Activated CD4-positive, CD25-positive, alpha-beta regulatory T cell (primary cell): Measurements from ENCODE around the gene DBNDD1.
"Not testable (repeated sequence)": the region's sequence is repeated elsewhere in the genome, so short reads cannot be mapped to it uniquely, and the experiment has no call there.

Experiments
- DNase-seq, 4 experiments: peaks; one replicate each; lab custom pipeline; 2025; lab: John Stamatoyannopoulos, UW

DBNDD1 gene, protein sequence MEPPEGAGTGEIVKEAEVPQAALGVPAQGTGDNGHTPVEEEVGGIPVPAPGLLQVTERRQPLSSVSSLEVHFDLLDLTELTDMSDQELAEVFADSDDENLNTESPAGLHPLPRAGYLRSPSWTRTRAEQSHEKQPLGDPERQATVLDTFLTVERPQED

DNA sequence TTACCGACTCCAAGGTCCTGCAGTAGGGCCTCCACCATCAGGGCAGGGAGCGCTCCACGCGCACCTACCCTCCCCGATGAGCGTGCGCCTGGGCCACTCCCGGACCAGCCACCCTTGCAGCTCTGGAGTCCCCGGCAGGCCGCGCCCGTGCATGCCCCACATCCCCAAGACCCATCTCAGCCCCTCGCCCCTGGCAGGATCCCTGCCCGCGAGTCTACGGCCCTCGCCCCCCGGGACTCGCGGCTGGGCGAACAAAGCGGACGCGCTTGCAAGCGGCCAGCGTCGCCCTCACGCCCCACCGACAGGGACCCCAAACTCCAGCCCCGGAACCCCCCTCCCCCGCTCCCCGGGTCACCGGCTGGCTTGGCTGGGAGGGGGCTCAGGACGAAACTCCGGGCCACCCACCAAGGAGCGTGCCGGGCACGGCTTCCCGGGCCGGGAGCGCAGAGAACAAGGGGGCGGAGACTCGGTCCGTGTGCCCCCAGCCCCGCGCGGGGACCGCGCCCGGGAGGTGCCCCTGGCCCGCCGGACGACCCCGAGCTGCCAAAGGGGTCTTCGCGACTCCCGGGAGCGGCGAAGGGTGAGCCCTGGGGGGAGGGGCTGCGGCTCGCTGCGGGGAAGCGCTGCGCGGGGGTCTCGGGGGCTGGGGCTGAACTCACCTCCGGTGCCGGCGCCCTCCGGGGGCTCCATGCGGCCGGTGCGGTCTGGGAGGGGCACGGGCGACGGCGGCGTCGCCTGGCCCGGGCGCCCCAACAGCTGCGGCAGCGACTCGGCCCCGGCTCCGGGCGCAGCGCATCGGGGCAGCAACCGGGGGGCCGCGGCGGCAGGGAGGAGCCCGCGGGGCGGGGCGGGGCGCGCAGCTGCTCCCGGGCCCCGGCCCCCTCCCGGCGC, at the start of gene DBNDD1:
DBNDD1 (minus strand) TSS at position 805 of the 891 bp plus-strand sequence; CDS start at position 690, 115 bp downstream.
- DNase-seq: no peak

DNA sequence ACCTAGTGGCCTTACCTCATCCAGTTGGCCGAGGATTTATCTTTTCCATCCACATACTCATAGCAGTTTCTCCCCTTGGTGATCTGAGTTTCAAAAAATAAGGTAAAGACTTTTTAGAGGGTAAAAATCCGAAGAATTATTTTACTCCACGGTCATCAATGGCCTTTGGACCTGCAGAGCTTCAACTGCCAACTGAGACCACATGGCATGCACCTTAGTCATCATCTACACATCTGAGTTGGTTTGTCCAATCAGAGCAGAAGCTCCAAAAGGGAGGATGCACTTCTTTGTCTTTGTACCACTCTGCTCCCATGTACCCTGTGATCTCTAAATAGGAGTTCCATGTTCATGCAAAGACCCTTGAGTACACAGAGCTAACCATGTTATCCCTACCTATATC, 42.2 kb upstream of the DBNDD1 start:
- DNase-seq: no peak

DNA sequence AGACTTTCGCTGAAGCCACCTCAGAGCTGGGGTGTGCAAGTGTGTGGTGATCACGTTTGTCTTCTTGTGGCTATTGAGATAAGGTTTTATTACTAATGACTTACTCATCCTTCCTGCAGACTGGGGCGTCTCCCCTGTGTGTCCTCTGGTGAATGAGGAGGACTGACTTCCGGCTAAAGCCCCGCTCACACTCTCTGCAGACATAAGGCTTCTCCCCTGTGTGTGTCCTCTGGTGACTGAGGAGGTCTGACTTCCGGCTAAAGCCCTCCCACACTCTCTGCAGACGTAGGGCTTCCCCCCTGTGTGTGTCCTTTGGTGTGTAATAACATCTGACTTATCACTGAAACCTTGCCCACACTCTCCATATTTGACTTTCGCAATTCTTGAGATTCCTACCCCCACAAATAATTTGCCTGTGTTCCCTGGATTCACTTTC, 38.5 kb upstream of the DBNDD1 start:
- DNase-seq: no peak

DNA sequence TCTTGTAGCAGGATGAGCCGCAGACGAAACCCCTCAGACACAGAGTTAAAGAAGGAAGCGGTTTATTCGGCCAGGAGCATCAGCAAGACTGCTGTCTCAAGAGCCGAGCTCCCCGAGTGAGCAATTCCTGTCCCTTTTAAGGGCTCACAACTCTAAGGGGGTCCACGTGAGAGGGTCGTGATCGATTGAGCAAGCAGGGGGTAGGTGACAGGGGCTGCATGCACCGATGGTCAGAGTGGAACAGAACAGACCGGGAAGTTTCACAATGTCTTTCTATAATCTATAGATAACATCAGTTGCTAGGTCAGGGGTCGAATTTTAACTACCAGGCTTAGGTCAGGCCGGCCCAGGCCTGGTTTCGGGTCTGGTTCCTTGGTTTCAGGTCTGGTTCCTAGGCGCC, 37.3 kb upstream of the DBNDD1 start:
- DNase-seq: not testable (repeated sequence)

DNA sequence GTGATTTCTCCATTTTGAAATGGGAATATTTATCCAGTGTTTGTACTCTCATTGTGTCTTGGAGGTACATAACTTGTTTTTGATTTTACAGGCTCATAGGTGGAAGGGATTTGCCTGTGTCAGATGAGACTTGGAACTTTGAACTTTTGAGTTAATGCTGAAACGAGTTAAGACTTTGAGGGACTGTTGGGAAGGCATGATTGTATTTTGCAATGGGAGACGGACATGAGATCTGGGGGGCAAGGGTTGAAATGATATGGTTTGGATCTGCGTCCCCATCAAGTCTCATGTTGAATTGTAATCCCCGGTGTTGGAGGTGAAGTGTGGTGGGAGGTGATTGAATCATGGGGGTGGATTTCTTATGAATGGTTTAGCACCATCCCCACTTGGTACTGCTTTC, 36.1 kb upstream of the DBNDD1 start:
- no peak for DNase-seq

DNA sequence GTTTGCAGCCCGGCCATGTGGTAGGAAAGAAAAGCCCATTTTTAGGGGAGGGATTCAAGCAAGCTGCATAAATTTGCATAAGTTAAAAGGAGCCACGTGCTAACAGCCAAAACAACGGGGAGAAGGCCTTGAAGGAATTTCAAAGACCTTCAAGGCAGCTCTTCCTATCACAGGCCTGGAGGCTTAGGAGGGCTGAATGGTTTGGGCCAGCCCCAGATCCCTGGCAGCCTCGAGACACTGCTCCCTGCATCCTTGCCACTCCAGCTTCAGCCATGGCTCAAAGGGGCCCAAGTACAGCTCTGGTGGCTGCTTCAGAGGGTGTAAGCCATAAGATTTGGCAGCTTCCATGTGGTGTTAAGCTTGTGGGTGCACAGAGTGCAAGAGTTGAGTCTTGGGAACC, 35.3 kb upstream of the DBNDD1 start:
- DNase-seq: no peak

DNA sequence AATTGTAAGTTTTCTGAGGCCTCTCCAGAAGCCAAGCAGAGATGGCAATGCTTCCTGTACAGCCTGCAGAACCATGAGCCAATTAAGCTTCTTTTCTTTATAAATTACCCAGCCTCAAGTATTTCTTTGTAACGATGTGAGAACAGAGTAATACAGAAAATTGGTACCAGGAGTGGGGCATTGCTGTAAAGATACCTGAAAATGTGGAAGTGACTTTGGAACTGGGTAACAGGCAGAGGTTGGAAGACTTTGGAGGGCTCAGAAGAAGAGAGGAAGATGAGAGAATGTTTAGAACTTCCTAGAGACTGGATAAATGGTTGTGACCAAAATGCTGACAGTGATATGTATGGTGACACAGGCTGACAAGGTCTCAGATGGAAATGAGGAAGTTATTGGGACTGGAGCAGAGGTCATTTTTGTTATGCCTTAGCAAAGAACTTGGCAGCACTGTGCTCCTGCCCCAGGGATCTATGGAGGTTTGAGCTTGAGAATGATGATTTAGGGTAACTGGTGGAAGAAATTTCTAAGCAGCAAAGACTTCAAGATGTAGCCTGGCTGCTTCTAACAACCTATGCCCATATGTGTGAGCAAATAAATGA, 34.7 kb upstream of the DBNDD1 start:
- DNase-seq: no peak

DNA sequence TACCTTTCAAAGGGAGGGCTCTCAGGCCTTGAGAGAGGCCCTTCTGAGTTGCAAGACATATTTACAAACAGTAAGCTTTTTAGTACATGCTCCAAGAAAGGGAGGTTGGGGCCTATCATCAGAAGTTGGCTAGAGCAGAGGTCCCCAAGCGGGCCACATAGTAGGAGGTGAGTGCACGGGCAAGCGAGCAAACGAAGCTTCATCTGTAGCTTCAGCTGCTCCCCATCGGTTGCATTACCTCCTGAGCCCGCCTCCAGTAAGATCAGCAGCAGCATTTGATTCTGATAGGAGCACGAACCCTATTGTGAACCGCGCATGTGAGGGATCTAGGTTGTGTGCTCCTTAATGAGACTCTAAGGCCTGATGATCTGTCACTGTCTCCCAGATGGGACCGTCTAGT, 31.7 kb upstream of the DBNDD1 start:
- no peak for DNase-seq

DNA sequence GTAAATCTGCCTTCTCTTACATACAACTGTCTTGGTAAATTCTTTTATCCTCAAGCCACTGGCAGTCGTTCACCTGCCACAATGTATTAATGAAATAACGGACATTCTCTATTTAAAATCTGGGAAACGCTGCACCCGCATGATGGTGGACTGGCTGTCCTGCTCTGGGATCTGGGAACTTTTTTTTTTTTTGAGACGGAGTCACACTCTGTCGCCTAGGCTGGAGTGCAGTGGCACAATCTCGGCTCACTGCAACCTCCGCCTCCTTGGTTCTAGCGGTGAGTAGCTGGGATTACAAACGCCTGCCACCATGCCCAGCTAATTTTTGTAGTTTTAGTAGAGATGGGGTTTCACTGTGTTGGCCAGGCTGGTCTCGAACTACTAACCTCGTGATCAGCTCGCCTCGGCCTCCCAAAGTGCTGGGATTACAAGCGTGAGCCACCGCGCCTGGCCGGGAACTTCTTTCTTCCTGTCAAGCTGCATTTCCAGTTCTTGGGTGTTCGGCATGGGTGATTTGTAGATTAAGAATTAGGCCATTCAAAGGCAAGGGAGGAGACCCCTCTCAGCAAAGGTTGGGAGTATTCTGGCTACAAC, 29.6 kb upstream of the DBNDD1 start:
- DNase-seq: no peak

DNA sequence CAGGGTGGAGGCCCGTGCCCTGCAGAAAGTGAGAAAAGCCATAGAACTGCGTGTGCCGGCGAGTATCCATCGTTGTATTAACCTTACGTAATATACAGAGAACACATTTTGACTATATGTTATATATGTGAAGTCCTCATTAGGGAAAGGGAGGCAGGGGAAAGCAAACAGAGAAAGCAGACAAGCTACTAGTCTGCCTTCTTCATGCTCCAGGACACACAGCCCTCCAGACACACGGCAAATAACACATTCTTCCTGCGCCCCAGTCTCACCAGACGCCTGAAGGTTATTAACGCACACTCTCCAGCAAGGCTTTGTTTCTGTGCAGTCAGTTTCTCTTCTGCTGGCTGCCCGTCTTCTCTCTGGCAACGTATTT, 29.1 kb upstream of the DBNDD1 start:
- no peak for DNase-seq

DNA sequence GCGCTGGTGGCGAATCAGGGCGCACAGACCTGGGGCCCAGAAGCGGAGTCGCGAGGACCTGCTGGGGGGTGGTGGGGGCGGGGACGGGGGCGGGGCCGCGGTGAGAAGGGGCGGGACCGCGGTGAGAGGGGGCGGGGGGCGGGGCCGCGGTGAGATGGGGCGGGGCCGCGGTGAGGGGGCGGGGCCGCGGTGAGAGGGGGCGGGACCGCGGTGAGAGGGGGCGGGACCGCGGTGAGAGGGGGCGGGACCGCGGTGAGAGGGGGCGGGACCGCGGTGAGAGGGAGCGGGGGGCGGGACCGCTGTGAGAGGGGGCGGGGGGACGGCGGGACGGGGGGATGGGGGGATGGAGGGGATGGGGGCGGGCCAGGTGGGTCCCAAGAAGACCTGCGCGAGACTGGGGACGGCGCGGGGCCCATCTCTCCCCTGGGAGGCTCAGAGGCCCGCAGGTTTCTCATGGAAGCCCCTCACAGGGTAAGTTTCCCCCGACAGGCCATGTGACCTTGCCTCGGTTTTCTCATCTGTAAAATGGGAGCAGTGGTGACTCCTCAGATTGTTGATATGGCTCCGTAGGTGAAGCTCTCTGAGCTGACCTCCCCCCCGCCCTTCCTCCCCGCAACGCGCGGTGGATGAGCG, 28.6 kb upstream of the DBNDD1 start:
- DNase-seq: no peak

DNA sequence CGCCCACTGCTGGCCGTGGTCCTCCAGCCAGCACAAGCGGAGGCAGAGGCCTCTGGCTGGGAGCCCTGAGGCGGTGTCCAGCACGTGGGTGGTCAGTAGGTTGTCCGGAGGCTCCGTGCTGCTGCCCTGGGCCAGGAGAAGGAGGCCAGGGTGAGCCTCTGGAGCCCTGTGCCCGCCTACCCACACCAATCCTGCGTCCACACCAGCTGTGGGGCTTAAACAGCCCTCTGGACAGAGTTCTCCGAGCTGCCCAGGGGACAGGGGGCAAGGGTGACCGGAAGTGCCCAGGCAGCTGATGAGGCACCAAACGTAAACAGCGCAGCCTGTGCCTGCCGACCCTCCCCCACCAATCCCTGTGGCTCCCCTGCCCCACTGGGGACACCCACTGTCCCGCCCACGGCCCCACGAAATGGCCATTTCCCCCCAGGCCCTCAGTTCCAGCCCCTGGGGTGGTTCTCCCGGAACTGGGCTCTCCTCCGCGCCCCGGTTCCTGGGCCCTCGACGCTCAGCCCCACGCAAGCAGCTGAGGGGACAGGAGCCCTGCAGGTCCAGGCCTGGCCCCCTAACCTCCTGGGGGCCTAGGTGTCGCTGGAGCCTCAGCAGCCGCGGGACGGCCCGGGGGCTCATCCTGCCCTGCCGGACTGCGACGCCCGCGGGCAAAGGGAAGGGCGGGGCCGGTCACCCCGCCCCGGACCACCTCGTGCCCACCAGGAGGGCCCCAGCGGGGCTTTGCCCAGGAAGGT, 27.9 kb upstream of the DBNDD1 start:
- no peak for DNase-seq

DNA sequence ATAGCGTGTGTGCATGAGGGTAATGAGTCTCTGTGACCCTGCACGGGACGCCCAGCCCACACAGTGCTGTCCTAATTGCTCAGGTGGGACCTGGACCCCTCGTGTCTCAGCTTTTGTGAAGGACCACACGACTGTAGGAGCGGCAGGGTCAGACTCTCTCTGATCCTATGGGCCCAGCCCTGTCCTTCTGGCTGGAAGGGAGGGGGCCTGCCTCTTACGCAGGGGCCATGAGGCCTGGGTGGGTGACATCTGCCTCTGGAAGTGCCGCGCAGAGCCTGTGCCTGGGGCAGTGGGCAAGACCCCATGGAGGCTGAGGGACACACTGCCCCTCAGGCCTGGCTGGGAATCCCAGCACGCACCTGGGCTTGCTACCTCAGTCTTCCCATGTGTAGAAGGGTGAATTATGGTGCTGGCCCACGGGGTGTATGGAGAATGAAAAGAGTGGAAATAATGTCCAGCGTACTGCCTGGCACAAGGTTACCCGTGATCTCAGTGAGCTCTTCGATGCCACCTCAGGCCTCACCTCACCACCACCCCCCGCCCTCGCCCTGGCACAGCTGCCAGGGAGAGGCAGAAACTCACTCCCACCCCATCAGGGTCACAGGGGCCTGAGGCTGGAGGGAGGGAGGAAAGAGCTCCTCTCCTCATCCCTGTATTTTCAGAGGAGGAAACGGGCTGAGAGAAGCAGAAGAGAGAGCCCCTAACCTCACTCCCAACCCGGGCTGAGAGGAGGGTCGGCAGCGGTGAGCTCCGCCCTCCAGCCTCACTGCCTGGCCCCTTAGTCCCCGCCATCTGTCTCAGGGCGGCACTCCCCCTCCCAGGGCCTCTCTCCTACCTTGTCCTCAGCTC, 27.1 kb upstream of the DBNDD1 start:
- DNase-seq: no peak

DNA sequence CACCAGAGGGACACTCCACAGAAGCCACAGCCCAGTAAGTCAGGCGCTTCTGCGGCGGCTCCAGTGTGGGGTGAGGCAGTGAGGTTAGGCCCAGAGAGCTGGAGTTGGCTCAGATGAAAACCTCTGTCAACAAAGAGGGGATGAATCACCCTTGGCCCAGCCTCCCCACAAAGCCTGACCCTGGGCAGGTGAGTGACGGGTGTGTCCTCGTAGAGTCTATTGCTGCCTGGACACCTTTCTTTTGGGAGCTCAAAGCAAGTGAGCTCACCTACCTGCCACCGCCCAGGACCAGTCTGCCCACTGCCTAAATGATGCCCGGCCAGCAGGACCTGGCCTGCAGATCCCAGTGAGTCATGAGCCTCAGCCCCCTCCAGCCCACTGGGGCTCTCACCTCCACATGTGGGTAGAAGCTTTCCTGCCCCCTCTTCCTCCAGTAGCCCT, 24.9 kb upstream of the DBNDD1 start:
- no peak for DNase-seq

DNA sequence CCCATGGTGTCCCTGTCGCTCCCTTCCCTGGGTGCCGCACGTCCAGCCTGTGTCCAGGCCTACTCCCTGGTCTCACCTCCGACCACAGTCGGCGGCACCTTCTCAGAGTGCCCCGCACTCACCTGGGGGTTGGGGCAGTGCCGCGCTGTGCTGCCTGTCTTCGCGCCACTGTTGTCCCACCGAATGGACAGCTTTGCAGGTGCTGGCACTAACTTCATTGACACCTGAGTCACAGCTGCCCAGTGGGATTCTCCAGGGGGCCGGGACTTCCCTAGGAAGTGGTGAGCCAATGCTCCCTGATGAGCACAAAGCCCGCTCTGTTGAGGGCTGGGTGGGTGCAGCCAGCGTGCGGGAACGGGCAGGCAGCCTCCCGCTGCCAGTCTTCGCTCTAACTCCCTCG, 24.3 kb upstream of the DBNDD1 start:
- DNase-seq: no peak

DNA sequence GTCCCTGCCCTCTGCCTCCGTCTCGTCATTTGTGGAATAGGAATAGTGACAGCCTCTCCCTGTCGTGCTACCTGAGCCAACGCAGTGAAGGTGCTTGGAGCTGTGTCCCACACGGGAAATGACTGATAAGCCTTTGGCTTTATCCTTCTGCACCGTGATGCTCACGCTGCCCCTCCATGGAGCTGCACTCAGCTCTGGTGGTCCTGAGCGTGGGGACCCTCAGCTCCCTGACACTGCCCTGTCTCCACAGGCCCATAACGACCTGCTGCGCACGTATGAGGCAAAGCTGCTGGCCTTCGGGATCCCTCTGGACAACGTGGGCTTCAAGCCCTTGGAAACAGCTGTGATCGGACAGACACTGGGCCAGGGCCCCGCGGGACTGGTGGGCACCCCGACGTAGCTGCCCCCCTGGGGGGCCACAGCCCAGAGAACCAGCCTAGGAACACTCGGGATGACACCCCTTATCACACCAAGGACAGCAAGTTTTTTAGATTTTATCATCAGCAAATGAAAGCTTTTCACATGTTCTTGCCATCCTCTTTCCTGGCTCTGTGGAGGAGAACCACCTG, 23.8 kb upstream of the DBNDD1 start:
- no peak for DNase-seq

DNA sequence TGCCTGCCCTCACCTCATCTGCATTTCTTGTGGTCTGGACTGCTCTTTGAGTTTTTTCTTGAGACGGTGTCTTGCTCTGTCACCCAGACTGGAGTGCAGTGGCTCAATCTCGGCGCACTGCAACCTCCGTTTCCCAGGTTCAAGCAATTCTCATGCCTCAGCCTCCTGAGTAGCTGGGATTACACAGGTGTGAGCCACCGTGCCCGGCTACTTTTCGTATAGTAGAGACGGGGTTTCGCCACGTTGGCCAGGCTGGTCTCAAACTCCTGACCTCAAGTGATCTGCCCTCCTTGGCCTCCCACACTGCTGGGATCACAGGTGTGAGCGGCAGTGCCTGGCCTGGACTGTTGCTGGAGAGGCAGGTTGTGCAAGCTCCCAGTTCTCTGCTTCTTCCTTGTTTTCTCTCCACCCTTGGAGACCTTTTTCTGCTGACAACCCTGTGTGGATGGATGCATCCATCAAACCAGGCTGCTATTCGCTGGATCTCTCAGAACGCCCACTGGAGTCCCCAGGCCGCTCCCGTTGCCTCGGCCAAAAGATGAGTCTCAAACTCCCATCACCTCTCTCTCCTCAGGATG, 22.7 kb upstream of the DBNDD1 start:
- DNase-seq: no peak

DNA sequence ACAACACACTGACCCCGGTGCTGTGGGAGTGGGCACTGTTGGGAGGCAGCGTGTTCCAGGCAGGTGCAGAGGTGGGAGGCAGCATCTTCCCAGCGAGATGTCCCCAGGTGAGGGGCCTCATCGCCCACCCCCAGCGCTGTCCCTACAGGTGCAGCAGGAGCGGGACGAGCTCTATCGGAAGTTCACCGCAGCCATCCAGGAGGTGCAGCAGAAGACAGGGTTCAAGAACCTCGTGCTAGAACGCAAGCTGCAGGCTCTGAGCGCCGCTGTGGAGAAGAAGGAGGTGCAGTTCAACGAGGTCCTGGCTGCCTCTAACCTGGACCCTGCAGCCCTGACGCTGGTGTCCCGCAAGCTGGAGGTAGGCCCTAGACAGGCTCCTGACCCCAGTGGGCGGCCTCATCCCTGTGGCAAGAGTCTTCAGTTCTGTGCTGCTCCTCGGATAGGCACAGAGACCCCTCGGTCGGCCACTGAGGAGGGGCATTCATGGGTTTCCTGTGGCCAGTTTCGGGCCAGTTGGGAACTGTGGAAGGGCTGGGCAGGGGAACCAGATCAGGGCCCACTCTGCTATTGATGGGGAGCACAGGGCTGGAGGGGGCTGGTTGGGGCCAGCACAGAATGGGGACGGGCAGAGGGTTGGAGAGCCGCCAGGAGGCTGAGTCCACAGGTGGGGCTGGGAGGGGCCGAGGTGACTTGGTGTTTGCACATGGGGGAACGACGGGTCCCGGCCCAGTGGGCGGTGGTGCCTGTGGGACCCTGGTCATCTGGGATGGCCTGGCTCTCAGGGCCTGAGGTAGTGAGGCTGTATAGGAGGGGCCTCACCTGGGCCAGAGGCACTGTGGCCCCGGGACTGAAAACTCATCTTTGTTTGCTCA, 21.1 kb upstream of the DBNDD1 start:
- DNase-seq: no peak

DNA sequence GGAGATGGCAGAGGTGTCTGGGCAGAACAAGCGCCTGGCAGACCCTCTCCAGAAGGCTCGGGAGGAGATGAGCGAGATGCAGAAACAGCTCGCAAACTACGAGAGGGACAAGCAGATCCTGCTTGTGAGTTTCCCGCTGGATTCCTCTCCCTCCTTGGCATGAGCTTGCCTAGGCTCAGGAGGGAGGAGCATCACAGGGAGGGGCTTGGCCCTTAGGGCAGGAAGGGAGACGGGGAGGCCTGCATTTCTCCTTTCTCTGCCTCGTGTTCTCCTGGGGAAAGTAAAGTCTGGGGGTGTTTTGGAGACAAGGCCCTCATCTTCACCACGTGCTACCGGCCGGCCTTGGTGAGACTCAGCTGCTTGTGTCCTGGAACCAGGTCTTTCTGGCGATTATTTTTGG, 18.0 kb upstream of the DBNDD1 start:
- no peak for DNase-seq
